ENCODE data around the gene CARD16.

The CARD16 gene

DNA sequence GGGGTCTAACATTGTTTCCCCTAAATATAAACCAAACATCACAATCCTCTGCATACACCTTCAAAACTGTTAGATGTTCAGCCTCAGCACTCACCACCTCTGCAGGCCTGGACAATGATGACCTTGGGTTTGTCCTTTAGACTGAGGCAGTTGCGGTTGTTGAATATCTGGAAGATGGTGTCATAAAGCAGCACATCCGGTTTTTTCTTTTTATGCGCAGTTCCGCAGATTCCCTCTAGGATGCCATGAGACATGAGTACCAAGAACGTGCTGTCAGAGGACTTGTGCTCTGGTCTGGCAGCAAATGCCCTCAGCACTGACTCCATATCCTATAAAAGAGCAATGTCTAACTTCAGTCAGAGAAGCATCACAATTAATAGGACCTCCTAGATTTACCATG lies 45.0 kb downstream of the CARD16 start:
- no peaks in the 10 kb centered on the region for H3K9me3 ChIP-seq (ENCODE audit: control insufficient read depth, insufficient read depth, low read length)
- TF ChIP-seq, protein P1, sequence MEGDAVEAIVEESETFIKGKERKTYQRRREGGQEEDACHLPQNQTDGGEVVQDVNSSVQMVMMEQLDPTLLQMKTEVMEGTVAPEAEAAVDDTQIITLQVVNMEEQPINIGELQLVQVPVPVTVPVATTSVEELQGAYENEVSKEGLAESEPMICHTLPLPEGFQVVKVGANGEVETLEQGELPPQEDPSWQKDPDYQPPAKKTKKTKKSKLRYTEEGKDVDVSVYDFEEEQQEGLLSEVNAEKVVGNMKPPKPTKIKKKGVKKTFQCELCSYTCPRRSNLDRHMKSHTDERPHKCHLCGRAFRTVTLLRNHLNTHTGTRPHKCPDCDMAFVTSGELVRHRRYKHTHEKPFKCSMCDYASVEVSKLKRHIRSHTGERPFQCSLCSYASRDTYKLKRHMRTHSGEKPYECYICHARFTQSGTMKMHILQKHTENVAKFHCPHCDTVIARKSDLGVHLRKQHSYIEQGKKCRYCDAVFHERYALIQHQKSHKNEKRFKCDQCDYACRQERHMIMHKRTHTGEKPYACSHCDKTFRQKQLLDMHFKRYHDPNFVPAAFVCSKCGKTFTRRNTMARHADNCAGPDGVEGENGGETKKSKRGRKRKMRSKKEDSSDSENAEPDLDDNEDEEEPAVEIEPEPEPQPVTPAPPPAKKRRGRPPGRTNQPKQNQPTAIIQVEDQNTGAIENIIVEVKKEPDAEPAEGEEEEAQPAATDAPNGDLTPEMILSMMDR (IDR thresholded peaks at IDR 0.05; ENCODE audit: low read depth, low read length, poor library complexity, severe bottlenecking) = no peak
- TF ChIP-seq EZH2phosphoT487 (IDR thresholded peaks at IDR 0.05; ENCODE audit: borderline replicate concordance, low read length) = no peak
- H3K27ac ChIP-seq (ENCODE audit: low read depth, low read length) = no peak overlapping the region
- H3K4me3 ChIP-seq (ENCODE audit: low read length) = no peak overlapping the region
- H3K4me1 ChIP-seq (ENCODE audit: control insufficient read depth, low read length) = no peaks in the 10 kb centered on the region
- H3K4me2 ChIP-seq (ENCODE audit: low read length) = no peak overlapping the region
- H3K36me3 ChIP-seq (ENCODE audit: control insufficient read depth, low read length) = no peaks in the 10 kb centered on the region
- no peaks in the 10 kb centered on the region for H3K9me2 ChIP-seq (replicated peaks; ENCODE audit: control insufficient read depth, low read length)
- no peaks in the 10 kb centered on the region for H3K27me3 ChIP-seq (ENCODE audit: control insufficient read depth, low read length)
- no peaks in the 10 kb centered on the region for H3K79me2 ChIP-seq (ENCODE audit: control insufficient read depth, low read length)
- H3F3A ChIP-seq (ENCODE audit: control insufficient read depth, insufficient read depth) = no peaks in the 10 kb centered on the region
- H4K20me1 ChIP-seq (ENCODE audit: control insufficient read depth, insufficient read depth, low read depth, low read length) = no peaks in the 10 kb centered on the region

DNA sequence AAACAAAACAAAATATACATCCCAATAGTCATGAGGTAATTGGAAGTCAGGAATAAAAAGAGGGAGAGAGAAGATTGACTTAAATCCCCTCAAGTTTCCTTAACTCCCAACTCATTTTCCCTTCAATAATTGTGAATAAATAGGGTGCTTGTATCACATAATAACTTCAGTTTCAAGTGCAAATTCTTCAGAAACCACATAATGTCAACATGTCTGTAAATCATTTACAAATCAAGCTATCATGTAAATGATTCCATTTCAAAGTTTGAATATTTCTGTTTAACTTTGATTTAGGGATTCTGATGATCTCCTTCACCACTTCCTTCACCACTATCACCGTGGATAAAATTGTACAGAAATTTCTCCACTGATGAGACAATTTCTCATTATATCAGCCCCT lies 45.4 kb downstream of the CARD16 start:
- no peaks in the 10 kb centered on the region for H3K9me3 ChIP-seq (ENCODE audit: control insufficient read depth, insufficient read depth, low read length)
- no peaks in the 10 kb centered on the region for H3K36me3 ChIP-seq (ENCODE audit: control insufficient read depth, low read length)
- H3K4me3 ChIP-seq (ENCODE audit: low read length) = no peak overlapping the region
- TF ChIP-seq EZH2phosphoT487 (IDR thresholded peaks at IDR 0.05; ENCODE audit: borderline replicate concordance, low read length) = no peak
- no peaks in the 10 kb centered on the region for H3K79me2 ChIP-seq (ENCODE audit: control insufficient read depth, low read length)
- H3K27me3 ChIP-seq (ENCODE audit: control insufficient read depth, low read length) = no peaks in the 10 kb centered on the region
- H3F3A ChIP-seq (ENCODE audit: control insufficient read depth, insufficient read depth) = no peaks in the 10 kb centered on the region
- no peaks in the 10 kb centered on the region for H3K9me2 ChIP-seq (replicated peaks; ENCODE audit: control insufficient read depth, low read length)
- no peaks in the 10 kb centered on the region for H3K4me1 ChIP-seq (ENCODE audit: control insufficient read depth, low read length)
- H4K20me1 ChIP-seq (ENCODE audit: control insufficient read depth, insufficient read depth, low read depth, low read length) = no peaks in the 10 kb centered on the region
- no peak overlapping the region for H3K27ac ChIP-seq (ENCODE audit: low read depth, low read length)
- H3K4me2 ChIP-seq (ENCODE audit: low read length) = no peak overlapping the region

DNA sequence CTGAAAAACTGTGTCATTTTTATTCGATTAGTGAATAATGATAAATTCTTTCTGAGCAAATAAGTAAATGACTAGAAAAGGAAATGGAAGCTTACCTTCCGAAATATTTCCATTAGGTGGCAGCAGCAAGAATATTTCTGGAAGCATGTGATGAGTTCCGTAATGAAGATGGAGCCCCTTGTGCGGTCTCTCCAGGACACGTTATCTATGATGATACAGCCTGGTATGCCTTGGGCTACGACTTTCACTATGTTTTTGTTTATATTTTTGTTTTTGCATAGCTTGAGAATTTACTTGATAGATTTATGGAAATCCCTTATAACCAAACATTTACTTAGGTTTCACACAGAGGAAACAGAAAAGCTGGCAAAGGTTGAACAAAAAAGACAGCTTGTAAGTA lies 47.8 kb downstream of the CARD16 start:
- H3K9me2 ChIP-seq (replicated peaks; ENCODE audit: control insufficient read depth, low read length) = no peaks in the 10 kb centered on the region
- no peak overlapping the region for H3K4me2 ChIP-seq (ENCODE audit: low read length)
- no peaks in the 10 kb centered on the region for H3F3A ChIP-seq (ENCODE audit: control insufficient read depth, insufficient read depth)
- no peaks in the 10 kb centered on the region for H3K4me1 ChIP-seq (ENCODE audit: control insufficient read depth, low read length)
- TF ChIP-seq EZH2phosphoT487 (IDR thresholded peaks at IDR 0.05; ENCODE audit: borderline replicate concordance, low read length) = no peak
- TF ChIP-seq, protein P1 (IDR thresholded peaks at IDR 0.05; ENCODE audit: low read depth, low read length, poor library complexity, severe bottlenecking) = no peak
- no peak overlapping the region for H3K4me3 ChIP-seq (ENCODE audit: low read length)
- H3K9me3 ChIP-seq (ENCODE audit: control insufficient read depth, insufficient read depth, low read length) = no peaks in the 10 kb centered on the region
- H3K36me3 ChIP-seq (ENCODE audit: control insufficient read depth, low read length) = no peaks in the 10 kb centered on the region
- H3K79me2 ChIP-seq (ENCODE audit: control insufficient read depth, low read length) = no peaks in the 10 kb centered on the region
- H4K20me1 ChIP-seq (ENCODE audit: control insufficient read depth, insufficient read depth, low read depth, low read length) = no peaks in the 10 kb centered on the region
- no peaks in the 10 kb centered on the region for H3K27me3 ChIP-seq (ENCODE audit: control insufficient read depth, low read length)
- H3K27ac ChIP-seq (ENCODE audit: low read depth, low read length) = no peak overlapping the region

DNA sequence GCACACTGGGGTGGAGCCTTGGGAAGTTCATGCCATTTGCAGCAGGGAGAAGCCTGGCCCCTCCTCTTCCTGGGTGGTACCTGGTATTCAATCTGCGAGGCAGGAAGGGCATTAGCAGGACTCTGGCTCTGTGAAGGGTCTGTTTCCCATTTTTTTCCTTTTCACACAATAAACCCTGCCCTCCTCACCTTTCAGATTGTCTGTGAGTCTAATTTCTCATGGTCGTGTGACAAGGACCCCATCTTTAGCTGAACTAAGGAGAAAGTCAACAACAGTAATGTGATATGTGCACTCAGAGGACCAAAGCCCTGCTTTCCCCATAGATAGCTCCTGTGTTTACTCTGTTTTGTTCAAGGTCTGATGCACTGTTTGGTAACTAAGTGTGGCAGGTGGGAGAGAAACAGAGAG lies 50.1 kb downstream of the CARD16 start:
- no peak overlapping the region for H3K4me3 ChIP-seq (ENCODE audit: low read length)
- no peaks in the 10 kb centered on the region for H3K27me3 ChIP-seq (ENCODE audit: control insufficient read depth, low read length)
- TF ChIP-seq, protein P1 (IDR thresholded peaks at IDR 0.05; ENCODE audit: low read depth, low read length, poor library complexity, severe bottlenecking) = no peak
- no peak for TF ChIP-seq EZH2phosphoT487 (IDR thresholded peaks at IDR 0.05; ENCODE audit: borderline replicate concordance, low read length)
- H3K9me3 ChIP-seq (ENCODE audit: control insufficient read depth, insufficient read depth, low read length) = no peaks in the 10 kb centered on the region
- H3K4me1 ChIP-seq (ENCODE audit: control insufficient read depth, low read length) = no peaks in the 10 kb centered on the region
- no peak overlapping the region for H3K4me2 ChIP-seq (ENCODE audit: low read length)
- no peaks in the 10 kb centered on the region for H3K9me2 ChIP-seq (replicated peaks; ENCODE audit: control insufficient read depth, low read length)
- no peaks in the 10 kb centered on the region for H3K79me2 ChIP-seq (ENCODE audit: control insufficient read depth, low read length)
- no peaks in the 10 kb centered on the region for H4K20me1 ChIP-seq (ENCODE audit: control insufficient read depth, insufficient read depth, low read depth, low read length)
- H3K27ac ChIP-seq (ENCODE audit: low read depth, low read length) = no peak overlapping the region
- no peaks in the 10 kb centered on the region for H3F3A ChIP-seq (ENCODE audit: control insufficient read depth, insufficient read depth)
- no peaks in the 10 kb centered on the region for H3K36me3 ChIP-seq (ENCODE audit: control insufficient read depth, low read length)

Data from DOHH2 (cell line).